ENCODE data around the gene ZSCAN1.
A peak's percentile ranks its signal among the peaks of the same experiment; 100 is the strongest.

ZSCAN1 gene

DNA sequence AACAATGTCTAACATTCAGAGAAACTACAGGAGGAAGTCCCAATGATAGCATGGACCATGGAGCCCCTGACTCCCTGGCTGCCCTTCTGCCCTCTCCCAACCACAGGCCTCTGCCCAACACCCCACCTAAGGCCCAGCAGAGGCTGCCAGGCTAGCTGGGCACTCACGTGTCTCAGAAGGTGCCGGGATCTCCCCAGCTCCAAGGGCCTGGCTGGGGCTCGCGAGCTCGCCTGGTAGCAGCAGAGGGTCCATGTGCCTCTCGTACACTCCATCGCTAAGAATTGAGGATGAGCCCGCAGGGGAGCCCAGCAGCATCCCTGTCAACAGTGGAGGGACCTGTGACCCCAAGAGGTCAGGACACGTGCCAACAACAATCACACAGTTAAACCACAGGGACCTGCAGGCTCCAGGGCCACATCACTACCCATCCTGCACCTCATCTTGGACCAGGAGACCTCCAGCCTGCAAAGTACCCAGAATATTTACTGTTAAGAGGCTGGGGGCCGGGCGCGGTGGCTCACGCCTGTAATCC is 54.8 kb downstream of the ZSCAN1 start:
- TF ChIP-seq, protein P1, sequence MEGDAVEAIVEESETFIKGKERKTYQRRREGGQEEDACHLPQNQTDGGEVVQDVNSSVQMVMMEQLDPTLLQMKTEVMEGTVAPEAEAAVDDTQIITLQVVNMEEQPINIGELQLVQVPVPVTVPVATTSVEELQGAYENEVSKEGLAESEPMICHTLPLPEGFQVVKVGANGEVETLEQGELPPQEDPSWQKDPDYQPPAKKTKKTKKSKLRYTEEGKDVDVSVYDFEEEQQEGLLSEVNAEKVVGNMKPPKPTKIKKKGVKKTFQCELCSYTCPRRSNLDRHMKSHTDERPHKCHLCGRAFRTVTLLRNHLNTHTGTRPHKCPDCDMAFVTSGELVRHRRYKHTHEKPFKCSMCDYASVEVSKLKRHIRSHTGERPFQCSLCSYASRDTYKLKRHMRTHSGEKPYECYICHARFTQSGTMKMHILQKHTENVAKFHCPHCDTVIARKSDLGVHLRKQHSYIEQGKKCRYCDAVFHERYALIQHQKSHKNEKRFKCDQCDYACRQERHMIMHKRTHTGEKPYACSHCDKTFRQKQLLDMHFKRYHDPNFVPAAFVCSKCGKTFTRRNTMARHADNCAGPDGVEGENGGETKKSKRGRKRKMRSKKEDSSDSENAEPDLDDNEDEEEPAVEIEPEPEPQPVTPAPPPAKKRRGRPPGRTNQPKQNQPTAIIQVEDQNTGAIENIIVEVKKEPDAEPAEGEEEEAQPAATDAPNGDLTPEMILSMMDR (conservative IDR thresholded peaks at IDR 0.05; ENCODE audit: low read depth, low read length), result no peak
- no peak overlapping the region for H3K4me3 ChIP-seq (ENCODE audit: low read depth, low read length)
- DNase-seq (ENCODE audit: low read depth), result no peak

DNA sequence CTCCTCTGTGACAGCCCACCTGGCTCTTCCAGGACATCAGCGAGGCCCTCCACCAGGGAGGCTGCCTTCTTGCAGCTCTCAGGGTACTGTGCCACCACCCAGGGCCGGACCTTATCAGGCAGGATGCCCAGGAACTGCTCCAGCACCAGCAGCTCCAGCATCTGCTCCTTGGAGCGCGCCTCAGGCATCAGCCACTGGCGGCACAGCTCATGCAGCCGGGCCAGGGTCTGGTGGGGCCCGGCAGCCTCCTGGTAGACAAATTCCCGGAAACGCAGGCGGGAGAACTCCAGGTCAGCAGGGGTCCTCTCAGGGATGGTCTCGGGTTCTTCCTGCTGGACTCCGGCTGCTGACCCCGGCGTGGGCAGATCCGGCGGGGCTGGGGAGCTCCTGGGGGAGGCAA is 56.0 kb downstream of the ZSCAN1 start:
- DNase-seq (ENCODE audit: low read depth), result no peak
- TF ChIP-seq, protein P1 (conservative IDR thresholded peaks at IDR 0.05; ENCODE audit: low read depth, low read length), result no peak
- no peak overlapping the region for H3K4me3 ChIP-seq (ENCODE audit: low read depth, low read length)

DNA sequence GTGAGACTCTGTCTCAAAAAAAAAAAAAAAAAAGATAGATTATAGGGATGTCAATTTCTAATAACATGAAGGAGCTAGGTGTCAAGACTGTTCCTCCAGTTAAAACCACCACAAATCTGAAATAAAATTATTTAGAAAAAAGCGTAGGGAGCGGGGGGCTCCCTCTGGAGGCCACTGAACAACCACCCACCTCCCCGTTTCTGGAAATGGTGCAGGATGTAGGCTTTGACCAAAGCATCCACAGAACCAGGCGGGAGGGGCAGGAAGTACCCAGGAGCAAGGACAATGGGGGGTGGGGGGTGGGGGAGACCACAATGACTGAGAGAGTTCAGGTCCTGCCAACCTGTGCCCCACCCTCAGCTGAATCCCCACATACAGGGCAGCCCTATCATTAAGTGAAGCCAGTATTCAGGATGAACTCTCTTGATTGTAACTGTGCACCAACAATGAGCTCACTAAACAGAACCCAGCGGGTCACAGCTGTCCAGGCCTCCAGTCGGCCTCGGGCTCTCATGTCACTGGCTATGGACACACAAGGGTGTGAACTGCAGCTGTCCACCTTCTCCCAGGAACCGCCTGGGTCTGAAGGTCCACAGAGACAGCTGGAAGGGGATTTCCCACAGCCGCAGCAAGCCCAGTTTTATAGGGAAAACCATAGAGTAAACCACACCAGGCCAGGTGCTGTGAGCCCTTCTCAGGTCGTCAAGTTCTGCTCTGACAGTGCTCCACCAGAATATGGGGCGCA is 57.6 kb downstream of the ZSCAN1 start:
- no peak overlapping the region for H3K4me3 ChIP-seq (ENCODE audit: low read depth, low read length)
- TF ChIP-seq, protein P1 (conservative IDR thresholded peaks at IDR 0.05; ENCODE audit: low read depth, low read length), result no peak
- no peak for DNase-seq (ENCODE audit: low read depth)

DNA sequence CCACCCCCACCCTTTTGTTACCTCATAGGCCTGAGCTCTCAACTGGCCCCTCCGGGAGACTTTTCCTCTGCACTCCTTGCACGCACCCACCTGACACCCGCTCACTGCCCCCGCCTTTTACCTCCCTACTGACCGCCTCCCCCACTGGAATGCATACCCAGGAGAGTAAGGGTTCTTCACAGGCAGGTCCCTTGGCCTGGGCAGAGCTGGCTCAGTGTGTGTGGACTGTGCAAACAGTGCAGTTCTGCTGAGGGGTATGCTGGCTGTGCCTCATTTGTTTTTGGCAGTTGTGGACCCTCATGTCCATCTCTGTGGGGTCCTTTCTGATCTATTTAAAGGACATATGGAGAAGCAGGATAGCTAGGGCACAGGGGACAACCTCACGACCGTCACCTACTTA is 59.2 kb downstream of the ZSCAN1 start:
- TF ChIP-seq, protein P1 (conservative IDR thresholded peaks at IDR 0.05; ENCODE audit: low read depth, low read length), result no peak
- no peak for DNase-seq (ENCODE audit: low read depth)

DNA sequence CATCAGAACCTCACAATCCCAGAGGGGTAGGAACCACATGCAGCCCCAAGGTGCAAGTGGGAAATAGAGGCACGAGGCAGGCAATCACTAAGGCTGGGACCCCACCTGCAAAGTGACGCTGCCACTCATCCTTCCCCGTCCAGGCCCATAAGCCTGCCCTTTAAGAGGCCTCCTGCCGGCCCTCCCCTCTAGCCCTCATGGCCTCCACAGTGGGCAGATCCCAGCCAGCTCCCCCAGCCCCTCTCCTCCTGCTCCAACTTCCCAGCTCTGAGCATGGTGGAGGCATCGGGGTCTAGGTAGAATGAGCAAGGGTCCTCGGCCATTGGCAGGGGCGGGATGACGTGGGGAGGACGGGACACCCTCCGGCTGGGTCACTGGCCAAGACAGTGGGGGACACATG is 61.5 kb downstream of the ZSCAN1 start:
- no peak overlapping the region for H3K4me3 ChIP-seq (ENCODE audit: low read depth, low read length)
- TF ChIP-seq, protein P1 (conservative IDR thresholded peaks at IDR 0.05; ENCODE audit: low read depth, low read length), result no peak
- DNase-seq (ENCODE audit: low read depth), result no peak

More for the DNA sequence above, 59.2 kb downstream of the ZSCAN1 start:
- H3K4me3 ChIP-seq (ENCODE audit: low read depth, low read length), result no peak overlapping the region

DNA sequence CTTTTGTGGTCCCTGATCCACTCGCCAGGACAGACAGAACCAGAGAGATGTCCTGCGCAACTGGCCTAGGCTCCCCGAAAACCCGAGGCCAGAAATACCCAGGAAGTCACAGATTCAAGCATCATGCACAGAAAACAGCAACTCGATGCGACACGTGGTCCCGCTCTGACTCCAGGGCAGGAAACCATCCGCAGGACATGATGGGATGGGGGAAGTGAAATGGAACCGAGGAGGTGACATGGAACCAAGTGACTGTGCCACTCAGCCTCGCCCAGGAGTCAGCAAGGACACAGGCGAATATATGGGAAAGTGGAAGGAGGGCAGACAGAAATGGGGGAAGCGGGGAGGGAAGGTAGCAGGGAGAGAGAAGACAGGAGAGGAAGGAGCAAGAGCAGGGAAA is 63.1 kb downstream of the ZSCAN1 start:
- H3K4me3 ChIP-seq (ENCODE audit: low read depth, low read length), result no peak overlapping the region
- TF ChIP-seq, protein P1 (conservative IDR thresholded peaks at IDR 0.05; ENCODE audit: low read depth, low read length), result no peak
- no peak for DNase-seq (ENCODE audit: low read depth)

DNA sequence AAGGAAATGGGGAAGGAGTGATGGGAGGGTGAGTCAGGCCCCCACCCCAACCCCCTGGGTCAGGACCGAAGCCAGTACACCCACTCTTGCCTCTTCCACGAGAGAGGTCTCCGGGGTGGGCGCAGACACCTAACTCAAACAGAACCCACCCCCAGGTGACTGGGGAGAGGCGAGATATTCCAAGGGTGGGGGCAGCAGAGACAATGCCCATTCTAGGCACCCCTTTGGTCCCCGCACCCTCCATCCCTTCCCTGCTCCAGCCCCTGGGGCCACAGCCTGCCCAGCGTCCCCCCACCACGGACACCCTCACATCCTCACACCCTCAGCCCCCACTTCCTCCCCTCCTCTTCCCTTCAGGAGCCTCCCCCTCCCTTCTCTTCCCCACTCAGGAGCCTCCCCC is 63.5 kb downstream of the ZSCAN1 start:
- TF ChIP-seq, protein P1 (conservative IDR thresholded peaks at IDR 0.05; ENCODE audit: low read depth, low read length), result no peak
- peak overlapping the region; percentile 93 for H3K4me3 ChIP-seq (ENCODE audit: low read depth, low read length)
- DNase-seq (ENCODE audit: low read depth), result no peak

Data from choroid plexus epithelial cell (primary cell).